Erythroblast (primary cell): Measurements from ENCODE around the gene NDUFAF4.

ENCODE experiments used
- GATA1 ChIP-seq: IDR thresholded peaks from 2 replicates; pipeline ENCODE4 v1.6.1; 2011; ENCODE audit warnings: low read depth, mild to moderate bottlenecking, control low read depth, low read length, moderate library complexity
- POLR2A ChIP-seq: IDR thresholded peaks from 2 replicates; pipeline ENCODE4 v1.6.1; 2011; ENCODE audit warnings: mild to moderate bottlenecking, low read length

GRCh38 chr6:96878143-96878542 lies 19.5 kb downstream of the NDUFAF4 start:
- TF ChIP-seq POLR2A, result no peak
- TF ChIP-seq GATA1, result no peak
